Testis (tissue), 3 donors: ENCODE measurements around the gene PARP3. TPM values are rescaled to one million over a fixed set of nuclear protein-coding genes. Genes with fewer than 3 reads are reported as not detected.

Experiments
- DNase-seq: peaks from one replicate; pipeline ENCODE4 v3.0.0-alpha.2; 2019
- H3K27ac ChIP-seq, 2 donors: fragments of 200-600 bp; sonication (generic); one replicate each; pipeline ENCODE4 v1.5.1; 2019
- H3K27me3 ChIP-seq: fragments of 200-600 bp; sonication (generic); one replicate; pipeline ENCODE4 v1.5.1; 2019
- H3K36me3 ChIP-seq: fragments of 200-600 bp; sonication (generic); one replicate; pipeline ENCODE4 v1.5.1; 2017; ENCODE audit warnings: low read depth; ENCODE audit errors: missing control alignments
- H3K4me1 ChIP-seq: fragments of 200-600 bp; sonication (generic); one replicate; pipeline ENCODE4 v1.5.1; 2019
- H3K4me3 ChIP-seq, 2 donors: fragments of 200-600 bp; sonication (generic); one replicate each; pipeline ENCODE4 v1.5.1; 2017 to 2019
- H3K9me3 ChIP-seq: fragments of 200-600 bp; sonication (generic); one replicate; pipeline ENCODE4 v1.5.1; 2017
- POLR2A ChIP-seq: fragments of 450-650 bp; IDR thresholded peaks from one replicate; pipeline ENCODE4 v1.6.1; 2017; ENCODE audit warnings: antibody characterized with exemption, mild to moderate bottlenecking, moderate library complexity
- WGBS, 2 donors: methylation state at CpG; one replicate each; pipeline ENCODE4 v1.1.5; 2018; 5-methylcytosine and 5-hydroxymethylcytosine counted together
- intact Hi-C: fragments of 100-400 bp; cut with DNase I; formaldehyde crosslinking; loops from one replicate; pipeline ENCODE4 v1.15.1; 2023; ENCODE audit warnings: low total_unique reads
- polyA plus RNA-seq: library from polyadenylated mRNA; stranded (reverse); fragments of 350-450 nt; fragmentation: Illumina TruSeq; extraction: RNeasy Lipid Tissue Mini Kit (QIAGEN cat#74804); gene quantifications from one replicate; pipeline ENCODE4 v1.2.3, GENCODE V29; 2014; ENCODE audit warnings: low read depth, low replicate concordance; ENCODE audit not compliant: insufficient read depth
- small RNA-seq, 2 donors: library from RNA; depleted of rRNA; stranded (forward); fragments of <200 nt; gene quantifications; one replicate each; pipeline ENCODE3, GENCODE V24; 2016
- total RNA-seq, 2 donors: library from RNA; depleted of rRNA; stranded (reverse); fragments of >200 nt; gene quantifications; one replicate each; pipeline ENCODE4 v1.2.3, GENCODE V29; 2016
- TF ChIP-seq, protein P1 (sequence below), 3 experiments: fragments of 450-650 bp in 2 of 3; fragments of 200-600 bp in 1 of 3; sonication (generic) in 1 of 3; IDR thresholded peaks; one replicate each; pipeline ENCODE4 v1.5.1; 2016 to 2019; ENCODE audit warnings: antibody characterized with exemption in 3 of 3, mild to moderate bottlenecking in 2 of 3, moderate library complexity in 1 of 3

Gene PARP3
- total and polyA plus RNA-seq, 3 donors from 2014 or later, result 17.5 to 24.7 (median 18.2) TPM

DNA sequence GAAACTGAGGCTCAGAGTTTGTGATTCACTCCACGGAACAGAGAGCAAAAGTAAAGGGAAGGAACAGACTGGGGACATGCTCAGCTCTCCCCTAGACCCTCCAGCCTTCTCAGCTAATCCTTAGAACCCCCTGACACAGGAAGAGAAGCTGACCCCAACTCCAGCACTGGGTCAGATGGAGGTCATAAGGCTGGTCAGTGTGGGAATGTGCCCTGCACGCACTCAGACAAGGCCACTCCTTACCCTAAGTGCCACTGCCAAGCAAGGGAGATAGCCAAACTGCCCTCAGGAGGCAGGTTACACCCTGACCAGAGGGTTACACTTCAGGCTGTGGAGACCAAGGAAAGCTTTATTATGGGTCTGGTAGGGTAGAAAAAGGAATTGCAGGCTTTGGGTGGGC is 52.4 kb downstream of the PARP3 start:
- H3K4me1 ChIP-seq, result peaks cover 14% of the 10 kb centered on the region
- no peaks in the 10 kb centered on the region for H3K27me3 ChIP-seq
- no peak overlapping the region for H3K27ac ChIP-seq
- H3K4me3 ChIP-seq, result no peak overlapping the region
- H3K9me3 ChIP-seq, result no peaks in the 10 kb centered on the region
- TF ChIP-seq, protein P1, sequence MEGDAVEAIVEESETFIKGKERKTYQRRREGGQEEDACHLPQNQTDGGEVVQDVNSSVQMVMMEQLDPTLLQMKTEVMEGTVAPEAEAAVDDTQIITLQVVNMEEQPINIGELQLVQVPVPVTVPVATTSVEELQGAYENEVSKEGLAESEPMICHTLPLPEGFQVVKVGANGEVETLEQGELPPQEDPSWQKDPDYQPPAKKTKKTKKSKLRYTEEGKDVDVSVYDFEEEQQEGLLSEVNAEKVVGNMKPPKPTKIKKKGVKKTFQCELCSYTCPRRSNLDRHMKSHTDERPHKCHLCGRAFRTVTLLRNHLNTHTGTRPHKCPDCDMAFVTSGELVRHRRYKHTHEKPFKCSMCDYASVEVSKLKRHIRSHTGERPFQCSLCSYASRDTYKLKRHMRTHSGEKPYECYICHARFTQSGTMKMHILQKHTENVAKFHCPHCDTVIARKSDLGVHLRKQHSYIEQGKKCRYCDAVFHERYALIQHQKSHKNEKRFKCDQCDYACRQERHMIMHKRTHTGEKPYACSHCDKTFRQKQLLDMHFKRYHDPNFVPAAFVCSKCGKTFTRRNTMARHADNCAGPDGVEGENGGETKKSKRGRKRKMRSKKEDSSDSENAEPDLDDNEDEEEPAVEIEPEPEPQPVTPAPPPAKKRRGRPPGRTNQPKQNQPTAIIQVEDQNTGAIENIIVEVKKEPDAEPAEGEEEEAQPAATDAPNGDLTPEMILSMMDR (IDR thresholded peaks at IDR 0.05), result no peak
- TF ChIP-seq POLR2A, result no peak
- no peak for DNase-seq
- H3K36me3 ChIP-seq, result no peaks in the 10 kb centered on the region
- intact Hi-C loops, result no loop called here
- whole genome bisulfite sequencing, 2 donors, result 64 to 100% methylated on average over 1 to 2 of the region's 2 CpGs

DNA sequence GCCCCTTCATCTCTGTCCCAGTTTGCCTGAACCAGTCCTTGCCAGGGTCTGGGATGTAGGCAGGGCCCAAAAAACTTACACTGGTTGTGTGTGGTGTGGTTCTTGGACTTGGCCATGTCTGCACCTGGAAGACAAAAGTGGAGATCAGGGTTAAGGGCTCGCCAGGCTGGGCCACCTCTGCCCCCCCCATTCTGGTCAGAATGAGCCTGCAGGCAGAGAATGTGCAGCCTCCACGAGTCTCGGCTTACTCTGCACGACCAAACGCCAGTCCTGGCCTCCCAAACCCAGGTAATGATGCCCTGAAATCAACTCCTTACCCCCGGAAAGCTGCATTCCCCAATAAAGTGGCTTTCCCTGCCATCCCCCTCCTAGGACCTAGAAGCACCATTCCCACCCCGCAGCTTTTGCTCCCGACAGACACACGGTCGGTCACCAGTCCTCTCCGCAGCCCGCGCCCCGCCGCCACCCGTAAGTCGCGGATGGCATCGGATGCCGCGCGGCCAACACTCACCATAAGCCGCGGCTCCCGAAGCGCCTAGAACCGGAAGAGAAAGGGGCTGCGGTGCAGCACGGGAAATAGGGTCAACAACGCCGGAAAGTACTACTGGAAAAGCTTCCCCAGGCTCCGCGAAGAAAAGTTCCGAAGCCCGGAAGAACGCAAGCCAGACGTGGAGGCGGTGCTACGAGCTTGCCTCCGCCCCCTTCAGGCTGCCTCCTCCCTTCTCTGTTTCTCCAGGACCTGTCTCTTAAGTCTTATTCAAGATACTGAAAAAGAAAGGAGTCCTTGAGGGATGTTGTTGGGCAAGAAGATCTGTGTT is 53.4 kb downstream of the PARP3 start, which contains the start of gene RPL29:
RPL29 (minus strand) TSS at position 550 of the 818 bp plus-strand sequence; CDS start at position 116, 434 bp downstream.
- WGBS, 2 donors, result 1% methylated on average over 25 to 40 of the region's 40 CpGs
- peak; percentile 94 for DNase-seq
- H3K4me1 ChIP-seq, result peaks cover 14% of the 10 kb centered on the region
- no peak for TF ChIP-seq POLR2A
- TF ChIP-seq, protein P1 (IDR thresholded peaks at IDR 0.05), result peak in 2 of 3 experiments; percentile 15 to 28
- H3K9me3 ChIP-seq, result no peaks in the 10 kb centered on the region
- H3K4me3 ChIP-seq, result peak within 1 kb of the TSS; percentile 70 to 92
- H3K36me3 ChIP-seq, result no peaks in the 10 kb centered on the region
- peak within 1 kb of the TSS; percentile 76 to 92 for H3K27ac ChIP-seq
- no peaks in the 10 kb centered on the region for H3K27me3 ChIP-seq
- intact Hi-C loops, result no loop called here

DNA sequence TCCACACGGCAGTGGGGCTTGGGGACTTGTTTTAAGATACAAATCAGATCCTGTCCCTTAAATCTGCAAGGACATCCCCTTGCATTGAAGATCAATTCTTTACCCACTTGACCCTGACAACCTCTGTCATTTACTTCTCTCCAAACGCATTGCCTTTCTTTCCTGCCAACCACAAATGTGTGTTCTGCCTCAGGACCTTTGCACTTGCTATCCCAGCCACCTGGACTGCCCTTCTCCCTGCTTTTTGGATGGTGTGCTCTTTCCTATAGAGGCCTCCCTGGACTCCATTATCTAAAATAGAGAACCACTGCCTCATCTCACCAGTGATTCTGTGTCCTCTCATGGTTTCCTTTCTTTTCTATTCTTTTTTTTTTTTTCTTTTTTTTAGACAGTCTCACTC is 55.0 kb downstream of the PARP3 start:
- Histone ChIP-seq H3K4me3 (no peak overlapping the region), H3K36me3 (no peaks in the 10 kb centered on the region), H3K9me3 (no peaks in the 10 kb centered on the region), H3K4me1 (peaks cover 14% of the 10 kb centered on the region), H3K27me3 (no peaks in the 10 kb centered on the region), H3K27ac (no peak overlapping the region)
- TF ChIP-seq, protein P1 (IDR thresholded peaks at IDR 0.05), result no peak
- no peak for TF ChIP-seq POLR2A
- no peak for DNase-seq
- WGBS, 2 donors, result 69 to 71% methylated on average over 2 of the region's 2 CpGs
- intact Hi-C loops, result no loop called here

DNA sequence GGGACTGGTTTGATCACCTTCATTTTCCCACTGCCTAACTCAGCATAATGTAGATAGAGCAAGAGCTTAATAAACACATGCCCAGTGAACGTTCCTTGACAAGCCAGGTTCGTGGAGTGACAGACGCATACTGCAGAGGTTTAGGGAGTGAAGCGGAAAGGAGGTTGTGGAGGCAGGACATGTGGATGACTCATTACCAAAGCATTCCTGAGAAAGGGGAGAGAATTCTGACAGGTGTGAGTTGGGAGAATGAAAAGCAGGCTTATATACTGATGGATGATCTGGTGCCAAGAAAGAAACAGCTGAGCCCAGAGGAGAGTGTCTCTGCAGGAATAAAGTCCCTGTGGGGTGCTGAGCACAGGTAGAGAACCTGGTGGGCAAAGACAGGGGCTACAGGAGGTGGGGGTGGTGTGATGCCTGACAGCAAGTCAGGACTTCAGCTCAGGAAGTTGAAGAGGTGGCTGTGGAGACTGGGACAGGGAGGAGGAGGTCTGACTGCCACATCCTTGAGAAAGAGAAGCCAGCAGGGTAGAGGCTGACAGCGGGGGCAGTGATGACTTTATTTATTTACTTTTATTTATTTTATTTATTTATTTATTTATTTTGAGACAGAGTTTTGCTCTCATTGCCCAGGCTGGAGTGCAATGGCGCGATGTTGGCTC is 55.9 kb downstream of the PARP3 start:
- intact Hi-C loops, result no loop called here
- Histone ChIP-seq H3K4me3 (no peak overlapping the region), H3K27me3 (no peaks in the 10 kb centered on the region), H3K9me3 (no peaks in the 10 kb centered on the region), H3K27ac (no peak overlapping the region), H3K36me3 (no peaks in the 10 kb centered on the region), H3K4me1 (peaks cover 14% of the 10 kb centered on the region)
- DNase-seq, result no peak
- no peak for TF ChIP-seq POLR2A
- TF ChIP-seq, protein P1 (IDR thresholded peaks at IDR 0.05), result no peak
- WGBS, 2 donors, result 54 to 63% methylated on average over 7 of the region's 7 CpGs

Small RNAs within 50 kb of the gene (small RNA-seq; reads per million reads assigned to genes)
- 0 reads per million in 2 donors for gene AC115284.1

Other genes starting within 250 kb of the PARP3 start
- 10 to 100 TPM; 16.9 to 34.7 TPM for gene GRM2, start 235.3 kb upstream of the PARP3 start, total RNA-seq
- gene GRM2, start 235.3 kb upstream of the PARP3 start, polyA plus RNA-seq, result 10.7 TPM
- gene IQCF6, start 163.1 kb upstream of the PARP3 start, total RNA-seq, result 10 to 100 TPM; 12.3 to 23.4 TPM
- 30.4 TPM for gene IQCF6, start 163.1 kb upstream of the PARP3 start, polyA plus RNA-seq
- 10 to 100 TPM; 20.1 to 78.0 TPM for gene IQCF2, start 80.7 kb upstream of the PARP3 start, total RNA-seq
- gene IQCF2, start 80.7 kb upstream of the PARP3 start, polyA plus RNA-seq, result 65.9 TPM
- 100 to 1,000 TPM in 1 of 2 donors, 10 to 100 TPM in 1; 34.3 to 114 TPM for gene IQCF5, start 66.8 kb upstream of the PARP3 start, total RNA-seq
- 78.9 TPM for gene IQCF5, start 66.8 kb upstream of the PARP3 start, polyA plus RNA-seq
- 10 to 100 TPM; 35.3 to 90.1 TPM for gene IQCF1, start 39.0 kb upstream of the PARP3 start, total RNA-seq
- gene IQCF1, start 39.0 kb upstream of the PARP3 start, polyA plus RNA-seq, result 110 TPM
- gene RRP9, start 459 bp upstream of the PARP3 start, total RNA-seq, result 10 to 100 TPM; 11.6 to 18.1 TPM
- 18.7 TPM for gene RRP9, start 459 bp upstream of the PARP3 start, polyA plus RNA-seq
- under 1 TPM; 0.39 to 0.50 TPM for gene GPR62, start 13.0 kb downstream of the PARP3 start, total RNA-seq
- 0.18 TPM for gene GPR62, start 13.0 kb downstream of the PARP3 start, polyA plus RNA-seq
- 10 to 100 TPM; 47.1 to 54.1 TPM for gene PCBP4, start 25.1 kb downstream of the PARP3 start, total RNA-seq
- 35.8 TPM for gene PCBP4, start 25.1 kb downstream of the PARP3 start, polyA plus RNA-seq
- 10 to 100 TPM; 26.7 to 27.1 TPM for gene ABHD14B, start 31.7 kb downstream of the PARP3 start, total RNA-seq
- 26.0 TPM for gene ABHD14B, start 31.7 kb downstream of the PARP3 start, polyA plus RNA-seq
- gene ABHD14A, start 32.7 kb downstream of the PARP3 start, total RNA-seq, result 10 to 100 TPM; 38.9 to 51.6 TPM
- 27.7 TPM for gene ABHD14A, start 32.7 kb downstream of the PARP3 start, polyA plus RNA-seq
- gene ACY1, start 41.2 kb downstream of the PARP3 start, total RNA-seq, result 10 to 100 TPM; 16.0 to 17.1 TPM
- 26.7 TPM for gene ACY1, start 41.2 kb downstream of the PARP3 start, polyA plus RNA-seq
- 100 to 1,000 TPM; 491 to 999 TPM for gene RPL29, start 53.5 kb downstream of the PARP3 start, total RNA-seq
- gene RPL29, start 53.5 kb downstream of the PARP3 start, polyA plus RNA-seq, result 965 TPM
- 10 to 100 TPM; 40.6 to 48.8 TPM for gene DUSP7, start 114.2 kb downstream of the PARP3 start, total RNA-seq
- 25.1 TPM for gene DUSP7, start 114.2 kb downstream of the PARP3 start, polyA plus RNA-seq
- gene POC1A, start 212.1 kb downstream of the PARP3 start, total RNA-seq, result 10 to 100 TPM; 16.7 to 21.7 TPM
- 36.1 TPM for gene POC1A, start 212.1 kb downstream of the PARP3 start, polyA plus RNA-seq